ENCODE results near the gene CYP21A2.

The CYP21A2 gene

DNA sequence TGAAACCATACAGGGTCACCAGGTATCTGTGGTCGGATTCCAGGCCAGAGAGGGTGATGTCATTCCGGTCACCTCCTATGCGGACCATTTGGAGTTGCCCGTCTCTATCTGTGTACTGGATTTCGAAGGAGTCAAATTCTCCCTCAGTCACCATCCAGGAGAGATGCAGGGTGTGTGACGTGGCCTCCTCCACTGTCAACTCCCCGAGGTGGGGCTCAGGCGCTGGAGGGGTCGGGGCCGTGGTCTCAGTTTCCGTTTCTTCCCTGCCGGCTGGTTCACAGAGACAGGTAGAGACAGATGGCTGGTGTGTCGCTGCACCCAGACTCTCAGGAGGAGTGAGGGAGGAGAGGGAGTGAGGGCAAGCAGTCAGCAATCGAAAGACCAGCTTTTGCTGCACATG lies 30.7 kb downstream of the CYP21A2 start:
- DNase-seq (ENCODE audit: low spot score): no peak
- no peak overlapping the region for H3K4me3 ChIP-seq
- H3K27ac ChIP-seq: peak overlapping the region in 1 of 2 donors; percentile 22
- TF ChIP-seq, protein P1, sequence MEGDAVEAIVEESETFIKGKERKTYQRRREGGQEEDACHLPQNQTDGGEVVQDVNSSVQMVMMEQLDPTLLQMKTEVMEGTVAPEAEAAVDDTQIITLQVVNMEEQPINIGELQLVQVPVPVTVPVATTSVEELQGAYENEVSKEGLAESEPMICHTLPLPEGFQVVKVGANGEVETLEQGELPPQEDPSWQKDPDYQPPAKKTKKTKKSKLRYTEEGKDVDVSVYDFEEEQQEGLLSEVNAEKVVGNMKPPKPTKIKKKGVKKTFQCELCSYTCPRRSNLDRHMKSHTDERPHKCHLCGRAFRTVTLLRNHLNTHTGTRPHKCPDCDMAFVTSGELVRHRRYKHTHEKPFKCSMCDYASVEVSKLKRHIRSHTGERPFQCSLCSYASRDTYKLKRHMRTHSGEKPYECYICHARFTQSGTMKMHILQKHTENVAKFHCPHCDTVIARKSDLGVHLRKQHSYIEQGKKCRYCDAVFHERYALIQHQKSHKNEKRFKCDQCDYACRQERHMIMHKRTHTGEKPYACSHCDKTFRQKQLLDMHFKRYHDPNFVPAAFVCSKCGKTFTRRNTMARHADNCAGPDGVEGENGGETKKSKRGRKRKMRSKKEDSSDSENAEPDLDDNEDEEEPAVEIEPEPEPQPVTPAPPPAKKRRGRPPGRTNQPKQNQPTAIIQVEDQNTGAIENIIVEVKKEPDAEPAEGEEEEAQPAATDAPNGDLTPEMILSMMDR (IDR thresholded peaks at IDR 0.05): no peak

- TF ChIP-seq, protein P1 (IDR thresholded peaks at IDR 0.05): no peak
- no peak for DNase-seq (ENCODE audit: low spot score)
- Histone ChIP-seq H3K27ac (peak overlapping the region in 1 of 2 donors; percentile 77), H3K4me3 (no peak overlapping the region)
Observed at GRCh38 chr6:32069460-32069859, 31.2 kb downstream of the CYP21A2 start.

GRCh38 chr6:32069878-32070515 lies 31.8 kb downstream of the CYP21A2 start:
- no peak for DNase-seq (ENCODE audit: low spot score)
- Histone ChIP-seq H3K4me3 (no peak overlapping the region), H3K27ac (peak overlapping the region in 1 of 2 donors; percentile 77)
- TF ChIP-seq, protein P1 (IDR thresholded peaks at IDR 0.05): no peak

DNA sequence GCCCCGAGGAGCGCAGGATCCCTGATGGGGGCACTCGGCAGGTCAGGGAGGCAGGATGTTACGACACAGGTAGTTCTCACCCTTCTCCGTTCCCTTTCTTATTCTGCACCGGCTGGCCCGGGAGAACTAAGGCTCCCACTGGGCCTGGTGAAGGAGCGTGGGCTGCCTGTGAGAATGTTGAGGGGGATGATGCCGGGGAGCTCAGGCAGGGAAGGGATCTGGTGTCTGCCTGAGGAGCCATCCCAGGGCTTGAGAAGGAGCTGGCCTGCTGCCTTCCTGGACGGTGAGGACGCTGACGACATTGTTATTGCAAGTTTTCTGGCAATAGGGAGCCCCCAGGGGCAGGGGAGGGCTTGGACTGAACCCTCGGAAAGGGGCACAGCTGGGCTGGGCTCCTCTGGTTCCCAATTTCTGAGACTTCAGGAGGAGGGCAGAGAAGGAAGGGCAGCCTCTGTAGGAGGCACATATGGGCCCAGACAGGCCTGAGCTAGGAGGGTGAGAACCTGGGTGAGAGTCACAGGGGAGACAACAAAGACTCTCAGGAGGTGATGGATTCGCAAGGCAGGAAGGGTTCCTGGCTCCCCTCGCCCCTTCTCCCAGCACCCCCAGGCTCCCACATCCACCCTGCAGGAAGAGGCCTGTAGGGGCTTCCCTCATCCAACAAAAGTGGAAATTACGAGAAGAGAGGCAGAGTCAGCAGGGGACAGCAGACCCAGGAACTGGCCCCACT lies 32.8 kb downstream of the CYP21A2 start:
- H3K27ac ChIP-seq: peak overlapping the region; percentile 46 to 77
- H3K4me3 ChIP-seq: no peak overlapping the region
- TF ChIP-seq, protein P1 (IDR thresholded peaks at IDR 0.05): no peak
- no peak for DNase-seq (ENCODE audit: low spot score)

- Histone ChIP-seq H3K4me3 (no peak overlapping the region), H3K27ac (no peak overlapping the region)
- DNase-seq (ENCODE audit: low spot score): no peak
- TF ChIP-seq, protein P1 (IDR thresholded peaks at IDR 0.05): no peak
Observed at GRCh38 chr6:32073101-32073500, 34.9 kb downstream of the CYP21A2 start.

DNA sequence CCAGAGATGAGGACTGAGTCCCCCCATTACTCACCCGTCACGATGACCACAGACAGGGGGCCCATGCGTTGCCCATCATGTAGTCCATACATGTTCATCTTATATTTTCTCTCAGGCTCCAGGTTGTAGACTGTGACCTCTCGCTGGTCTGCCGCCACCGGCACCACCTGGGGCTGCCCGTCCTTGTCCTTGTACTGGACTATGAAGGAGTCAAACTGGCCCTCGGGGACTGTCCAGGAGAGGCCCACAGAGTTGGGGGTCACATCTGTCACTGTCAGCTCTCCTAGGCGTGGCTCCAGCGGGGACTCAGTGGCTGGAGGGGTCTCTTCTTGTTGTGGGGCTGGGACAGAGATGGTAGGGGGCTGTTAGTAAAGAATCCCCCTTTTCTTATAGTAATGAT lies 35.4 kb downstream of the CYP21A2 start:
- DNase-seq (ENCODE audit: low spot score): no peak
- Histone ChIP-seq H3K27ac (no peak overlapping the region), H3K4me3 (no peak overlapping the region)
- TF ChIP-seq, protein P1 (IDR thresholded peaks at IDR 0.05): no peak

Measured in coronary artery (tissue), 2 donors.